Measurements from ENCODE around the gene MAP2K7.

DNA sequence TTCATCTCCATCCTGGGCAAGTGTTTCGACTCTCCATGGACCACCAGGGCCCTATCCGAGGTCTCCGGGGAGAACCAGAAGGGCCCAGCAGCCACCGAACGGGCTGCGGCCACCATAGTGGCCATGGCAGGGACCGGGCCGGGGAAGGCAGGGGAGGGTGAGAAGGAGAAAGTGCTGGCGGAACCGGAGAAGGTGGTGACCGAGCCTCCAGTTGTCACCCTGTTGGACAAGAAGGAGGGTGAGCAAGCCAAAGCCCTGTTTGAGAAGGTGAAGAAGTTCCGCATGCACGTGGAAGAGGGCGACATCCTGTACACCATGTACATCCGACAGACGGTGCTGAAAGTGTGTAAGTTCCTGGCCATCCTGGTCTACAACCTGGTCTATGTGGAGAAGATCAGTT, 4.7 kb upstream of the MAP2K7 start:
- TF ChIP-seq, protein P1, sequence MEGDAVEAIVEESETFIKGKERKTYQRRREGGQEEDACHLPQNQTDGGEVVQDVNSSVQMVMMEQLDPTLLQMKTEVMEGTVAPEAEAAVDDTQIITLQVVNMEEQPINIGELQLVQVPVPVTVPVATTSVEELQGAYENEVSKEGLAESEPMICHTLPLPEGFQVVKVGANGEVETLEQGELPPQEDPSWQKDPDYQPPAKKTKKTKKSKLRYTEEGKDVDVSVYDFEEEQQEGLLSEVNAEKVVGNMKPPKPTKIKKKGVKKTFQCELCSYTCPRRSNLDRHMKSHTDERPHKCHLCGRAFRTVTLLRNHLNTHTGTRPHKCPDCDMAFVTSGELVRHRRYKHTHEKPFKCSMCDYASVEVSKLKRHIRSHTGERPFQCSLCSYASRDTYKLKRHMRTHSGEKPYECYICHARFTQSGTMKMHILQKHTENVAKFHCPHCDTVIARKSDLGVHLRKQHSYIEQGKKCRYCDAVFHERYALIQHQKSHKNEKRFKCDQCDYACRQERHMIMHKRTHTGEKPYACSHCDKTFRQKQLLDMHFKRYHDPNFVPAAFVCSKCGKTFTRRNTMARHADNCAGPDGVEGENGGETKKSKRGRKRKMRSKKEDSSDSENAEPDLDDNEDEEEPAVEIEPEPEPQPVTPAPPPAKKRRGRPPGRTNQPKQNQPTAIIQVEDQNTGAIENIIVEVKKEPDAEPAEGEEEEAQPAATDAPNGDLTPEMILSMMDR (IDR thresholded peaks at IDR 0.05) = no peak
- TF ChIP-seq POLR2AphosphoS5 (IDR thresholded peaks at IDR 0.05) = no peak
- TF ChIP-seq POLR2A (IDR thresholded peaks at IDR 0.05) = no peak
